Cardiac fibroblast (primary cell): ENCODE measurements around the gene RGL2.

Source experiments
- DNase-seq, 2 donors: peaks; one replicate each; pipeline versions ENCODE4 v3.0.0 to v3.0.0-alpha.2; 2010; ENCODE audit warnings: low read depth in 2 of 2
- H3K4me3 ChIP-seq, 2 donors: replicated peaks in 1 of 2; 1 replicate in 1 of 2; 2 replicates in 1 of 2; pipeline ENCODE4 v1.5.1; 2011; ENCODE audit warnings: low read depth in 2 of 2, low read length in 2 of 2, mild to moderate bottlenecking in 2 of 2, moderate library complexity in 1 of 2
- CTCF ChIP-seq: IDR thresholded peaks from one replicate; pipeline ENCODE4 v1.5.1; 2011; ENCODE audit warnings: low read depth, mild to moderate bottlenecking, low read length, inconsistent platforms

RGL2 gene

GRCh38 chr6:33336495-33336894 lies 37.8 kb upstream of the RGL2 start:
- no peak for TF ChIP-seq CTCF
- DNase-seq, result no peak

GRCh38 chr6:33335916-33336315 lies 37.2 kb upstream of the RGL2 start:
- no peak overlapping the region for H3K4me3 ChIP-seq
- DNase-seq, result no peak
- no peak for TF ChIP-seq CTCF

More at GRCh38 chr6:33336495-33336894, 37.8 kb upstream of the RGL2 start:
- no peak overlapping the region for H3K4me3 ChIP-seq

- no peak overlapping the region for H3K4me3 ChIP-seq
- DNase-seq, result no peak
- no peak for TF ChIP-seq CTCF
These were observed 34.9 kb upstream of the RGL2 start for GRCh38 chr6:33333666-33334065.

- no peak for DNase-seq
- H3K4me3 ChIP-seq, result no peak overlapping the region
- TF ChIP-seq CTCF, result no peak
These were observed 32.0 kb upstream of the RGL2 start for GRCh38 chr6:33330736-33331135.

GRCh38 chr6:33329058-33329457 lies 30.3 kb upstream of the RGL2 start:
- no peak for TF ChIP-seq CTCF
- peak in 1 of 2 donors; percentile 4 for DNase-seq
- H3K4me3 ChIP-seq, result no peak overlapping the region

- TF ChIP-seq CTCF, result no peak
- no peak for DNase-seq
- H3K4me3 ChIP-seq, result no peak overlapping the region
These were observed 25.4 kb upstream of the RGL2 start for GRCh38 chr6:33324125-33324524.

GRCh38 chr6:33323623-33323948 lies 24.8 kb upstream of the RGL2 start:
- TF ChIP-seq CTCF, result no peak
- H3K4me3 ChIP-seq, result peak overlapping the region; percentile 75 to 84
- no peak for DNase-seq
